ENCODE data around the gene ABCC4. TPM values are rescaled to one million over a fixed set of nuclear protein-coding genes. Genes with fewer than 3 reads are reported as not detected.

ABCC4 gene
- total RNA-seq, 5 donors from 2014 or later (not counting 1 experiment from before 2014, with no cell fraction given) = 8.9 to 12.5 (median 9.5) TPM

DNA sequence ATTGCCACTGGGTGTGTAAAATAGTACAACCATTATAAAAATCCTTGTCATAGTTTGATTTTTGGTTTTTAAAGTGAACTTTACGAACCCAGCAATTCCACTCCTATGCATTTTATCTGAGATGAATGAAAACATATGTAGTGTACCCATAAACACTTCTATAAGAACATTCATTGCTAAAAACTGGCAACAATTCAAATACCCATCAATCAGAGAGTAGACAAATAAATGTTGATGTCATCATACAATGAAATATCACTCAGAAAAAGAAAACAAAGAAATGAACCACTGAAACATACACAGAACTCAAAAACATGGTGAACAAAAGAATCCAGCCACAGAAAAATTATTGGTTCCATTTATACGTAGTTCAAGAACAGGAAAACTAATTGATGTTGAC is 202.3 kb downstream of the ABCC4 start:
- WGBS (ENCODE audit: insufficient coverage) = no CpG with 5 or more reads among the region's 2 CpGs
- Mint-ChIP-seq H3K36me3 (peaks cover 60% of the 10 kb centered on the region), H3K4me3 (no peak overlapping the region), H3K27ac (no peak overlapping the region), H3K27me3 (no peaks in the 10 kb centered on the region), H3K9me3 (peaks cover 3 to 26% (median 13%) of the 10 kb centered on the region in 3 donors), H3K4me1 (no peaks in the 10 kb centered on the region)
- Histone ChIP-seq H3K4me3 (ENCODE audit: control insufficient read depth in 1 of 2, extremely low read depth in 1 of 2, low read length in 1 of 2) (no peak overlapping the region), H3K4me1 (ENCODE audit: control insufficient read depth in 1 of 2, extremely low read depth in 1 of 2, insufficient read depth in 2 of 2, low read length in 2 of 2) (no peaks in the 10 kb centered on the region), H3K36me3 (ENCODE audit: control insufficient read depth in 2 of 2, extremely low read depth in 1 of 2, insufficient read depth in 1 of 2, low read length in 1 of 2) (no peaks in the 10 kb centered on the region), H3K27ac (ENCODE audit: low read length) (no peak overlapping the region), H3K9me3 (no peaks in the 10 kb centered on the region), H3K27me3 (replicated peaks in 1 of 2; ENCODE audit: control insufficient read depth in 2 of 2, extremely low read depth in 1 of 2, insufficient read depth in 2 of 2, low read length in 1 of 2) (no peaks in the 10 kb centered on the region)
- DNase-seq (no peak), ATAC-seq (replicated peaks in 1 of 4) (no peak)
- CTCF ChIA-PET = no interaction called here
- POLR2A ChIA-PET = no interaction called here

- DNase-seq (no peak), ATAC-seq (replicated peaks in 1 of 4) (no peak)
- Histone ChIP-seq H3K4me1 (ENCODE audit: control insufficient read depth in 1 of 2, extremely low read depth in 1 of 2, insufficient read depth in 2 of 2, low read length in 2 of 2) (no peaks in the 10 kb centered on the region), H3K27ac (ENCODE audit: low read length) (no peak overlapping the region), H3K4me3 (ENCODE audit: control insufficient read depth in 1 of 2, extremely low read depth in 1 of 2, low read length in 1 of 2) (no peak overlapping the region), H3K27me3 (replicated peaks in 1 of 2; ENCODE audit: control insufficient read depth in 2 of 2, extremely low read depth in 1 of 2, insufficient read depth in 2 of 2, low read length in 1 of 2) (no peaks in the 10 kb centered on the region), H3K9me3 (no peaks in the 10 kb centered on the region), H3K36me3 (ENCODE audit: control insufficient read depth in 2 of 2, extremely low read depth in 1 of 2, insufficient read depth in 1 of 2, low read length in 1 of 2) (no peaks in the 10 kb centered on the region)
- H3K9me3 Mint-ChIP-seq = peaks cover 7 to 18% (median 8%) of the 10 kb centered on the region in 3 donors
- ChIA-PET CTCF (no interaction called here), POLR2A (no interaction called here)
- H3K36me3 Mint-ChIP-seq = peaks cover 72% of the 10 kb centered on the region
- WGBS (ENCODE audit: insufficient coverage) = 90% methylated on average over 3 of the region's 3 CpGs
- no peak overlapping the region for H3K4me3 Mint-ChIP-seq
- peaks cover 3 to 4% (median 4%) of the 10 kb centered on the region in 3 donors for H3K4me1 Mint-ChIP-seq
- no peaks in the 10 kb centered on the region for H3K27me3 Mint-ChIP-seq
- H3K27ac Mint-ChIP-seq = no peak overlapping the region
Measured at GRCh38 chr13:95091755-95092154, 209.5 kb downstream of the ABCC4 start.

DNA sequence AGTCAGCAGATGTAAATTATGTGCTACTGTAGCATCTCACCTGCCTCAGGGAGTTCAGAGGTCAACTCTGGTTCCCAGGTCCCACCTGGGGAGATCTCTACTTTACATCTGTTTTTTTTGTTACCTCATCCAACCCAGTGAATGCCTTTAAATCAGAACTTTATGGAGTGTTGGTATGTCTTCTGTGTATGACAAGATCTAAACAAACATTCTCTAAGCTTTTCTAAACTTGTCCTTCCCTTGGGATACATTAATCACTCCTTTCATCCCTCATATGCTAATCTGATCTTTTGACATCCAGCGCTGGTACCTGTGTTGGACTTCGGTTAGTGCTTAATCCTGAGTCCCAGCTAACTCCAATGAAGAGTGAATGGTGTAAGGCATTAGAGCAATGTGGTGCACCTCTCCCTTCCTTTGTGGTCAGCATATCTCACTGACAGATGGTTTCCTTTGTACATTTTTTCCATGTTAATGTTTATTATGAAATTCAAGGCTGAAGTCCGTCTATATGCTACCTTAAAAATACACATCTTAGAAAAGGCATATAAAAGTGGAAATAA is 213.4 kb downstream of the ABCC4 start:
- DNase-seq = no peak
- Mint-ChIP-seq H3K4me3 (no peak overlapping the region), H3K9me3 (peaks cover 6 to 7% (median 7%) of the 10 kb centered on the region in 3 donors), H3K36me3 (peaks cover 43% of the 10 kb centered on the region), H3K4me1 (peaks cover 3 to 4% (median 4%) of the 10 kb centered on the region in 3 donors), H3K27ac (no peak overlapping the region), H3K27me3 (no peaks in the 10 kb centered on the region)
- POLR2A ChIA-PET = no interaction called here
- no peak overlapping the region for H3K4me3 ChIP-seq (ENCODE audit: control insufficient read depth in 1 of 2, extremely low read depth in 1 of 2, low read length in 1 of 2)
- H3K27me3 ChIP-seq (replicated peaks in 1 of 2; ENCODE audit: control insufficient read depth in 2 of 2, extremely low read depth in 1 of 2, insufficient read depth in 2 of 2, low read length in 1 of 2) = no peaks in the 10 kb centered on the region
- H3K27ac ChIP-seq (ENCODE audit: low read length) = no peak overlapping the region
- no peaks in the 10 kb centered on the region for H3K4me1 ChIP-seq (ENCODE audit: control insufficient read depth in 1 of 2, extremely low read depth in 1 of 2, insufficient read depth in 2 of 2, low read length in 2 of 2)
- ATAC-seq (replicated peaks in 1 of 4) = no peak
- H3K9me3 ChIP-seq = no peaks in the 10 kb centered on the region
- 80% methylated on average over 2 of the region's 3 CpGs for WGBS (ENCODE audit: insufficient coverage)
- CTCF ChIA-PET = no interaction called here
- no peaks in the 10 kb centered on the region for H3K36me3 ChIP-seq (ENCODE audit: control insufficient read depth in 2 of 2, extremely low read depth in 1 of 2, insufficient read depth in 1 of 2, low read length in 1 of 2)

- Mint-ChIP-seq H3K27ac (no peak overlapping the region), H3K9me3 (no peaks in the 10 kb centered on the region), H3K27me3 (no peaks in the 10 kb centered on the region), H3K4me3 (no peak overlapping the region), H3K36me3 (peaks cover 41% of the 10 kb centered on the region), H3K4me1 (peaks cover 3 to 4% (median 4%) of the 10 kb centered on the region in 3 donors)
- WGBS (ENCODE audit: insufficient coverage) = 60% methylated on average over 1 of the region's 2 CpGs
- CTCF ChIA-PET = no interaction called here
- Histone ChIP-seq H3K4me1 (ENCODE audit: control insufficient read depth in 1 of 2, extremely low read depth in 1 of 2, insufficient read depth in 2 of 2, low read length in 2 of 2) (no peaks in the 10 kb centered on the region), H3K27ac (ENCODE audit: low read length) (no peak overlapping the region), H3K36me3 (ENCODE audit: control insufficient read depth in 2 of 2, extremely low read depth in 1 of 2, insufficient read depth in 1 of 2, low read length in 1 of 2) (no peaks in the 10 kb centered on the region), H3K27me3 (replicated peaks in 1 of 2; ENCODE audit: control insufficient read depth in 2 of 2, extremely low read depth in 1 of 2, insufficient read depth in 2 of 2, low read length in 1 of 2) (no peaks in the 10 kb centered on the region), H3K4me3 (ENCODE audit: control insufficient read depth in 1 of 2, extremely low read depth in 1 of 2, low read length in 1 of 2) (no peak overlapping the region), H3K9me3 (no peaks in the 10 kb centered on the region)
- POLR2A ChIA-PET = no interaction called here
- DNase-seq (no peak), ATAC-seq (replicated peaks in 1 of 4) (no peak)
Measured at GRCh38 chr13:95086761-95087160, 214.5 kb downstream of the ABCC4 start.

GRCh38 chr13:95083758-95084157 is 217.5 kb downstream of the ABCC4 start:
- no peaks in the 10 kb centered on the region for H3K27me3 Mint-ChIP-seq
- Histone ChIP-seq H3K27me3 (replicated peaks in 1 of 2; ENCODE audit: control insufficient read depth in 2 of 2, extremely low read depth in 1 of 2, insufficient read depth in 2 of 2, low read length in 1 of 2) (no peaks in the 10 kb centered on the region), H3K27ac (ENCODE audit: low read length) (no peak overlapping the region), H3K36me3 (ENCODE audit: control insufficient read depth in 2 of 2, extremely low read depth in 1 of 2, insufficient read depth in 1 of 2, low read length in 1 of 2) (peaks cover 0 to 2% of the 10 kb centered on the region in 2 donors), H3K9me3 (no peaks in the 10 kb centered on the region), H3K4me1 (ENCODE audit: control insufficient read depth in 1 of 2, extremely low read depth in 1 of 2, insufficient read depth in 2 of 2, low read length in 2 of 2) (no peaks in the 10 kb centered on the region), H3K4me3 (ENCODE audit: control insufficient read depth in 1 of 2, extremely low read depth in 1 of 2, low read length in 1 of 2) (no peak overlapping the region)
- DNase-seq (no peak), ATAC-seq (replicated peaks in 1 of 4) (no peak)
- ChIA-PET CTCF (no interaction called here), POLR2A (no interaction called here)
- peaks cover 39% of the 10 kb centered on the region for H3K36me3 Mint-ChIP-seq
- WGBS (ENCODE audit: insufficient coverage) = no CpG with 5 or more reads among the region's 3 CpGs
- H3K9me3 Mint-ChIP-seq = no peaks in the 10 kb centered on the region
- H3K4me3 Mint-ChIP-seq = no peak overlapping the region
- peaks cover 3 to 4% (median 4%) of the 10 kb centered on the region in 3 donors for H3K4me1 Mint-ChIP-seq
- no peak overlapping the region for H3K27ac Mint-ChIP-seq

DNA sequence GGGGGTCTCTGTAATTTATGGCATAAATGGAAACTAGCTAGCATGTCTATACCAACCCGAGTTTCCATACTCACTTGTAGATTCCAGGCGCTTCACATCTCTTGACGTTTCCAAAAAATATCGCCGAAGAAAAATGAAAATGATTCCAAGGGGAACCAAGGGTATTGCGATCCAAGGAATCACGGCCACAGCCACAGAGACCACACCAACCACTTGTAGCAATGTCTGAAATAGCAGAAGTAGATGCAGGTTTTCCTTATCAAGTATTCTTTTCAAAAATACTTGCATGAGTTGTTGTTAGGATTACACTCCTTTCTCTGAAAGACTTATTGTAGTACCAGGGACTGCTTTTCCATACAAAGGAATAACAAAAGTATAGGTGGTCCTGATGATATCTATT is 218.2 kb downstream of the ABCC4 start:
- H3K27ac Mint-ChIP-seq = no peak overlapping the region
- H3K27ac ChIP-seq (ENCODE audit: low read length) = no peak overlapping the region
- ATAC-seq (replicated peaks in 1 of 4) (no peak), DNase-seq (no peak)
- H3K27me3 Mint-ChIP-seq = no peaks in the 10 kb centered on the region
- no CpG with 5 or more reads among the region's 7 CpGs for WGBS (ENCODE audit: insufficient coverage)
- H3K27me3 ChIP-seq (replicated peaks in 1 of 2; ENCODE audit: control insufficient read depth in 2 of 2, extremely low read depth in 1 of 2, insufficient read depth in 2 of 2, low read length in 1 of 2) = no peaks in the 10 kb centered on the region
- ChIA-PET POLR2A (no interaction called here), CTCF (no interaction called here)
- no peaks in the 10 kb centered on the region for H3K9me3 ChIP-seq
- peaks cover 37% of the 10 kb centered on the region for H3K36me3 Mint-ChIP-seq
- peaks cover under 1 to 3% (median 3%) of the 10 kb centered on the region in 3 donors for H3K4me1 Mint-ChIP-seq
- H3K4me1 ChIP-seq (ENCODE audit: control insufficient read depth in 1 of 2, extremely low read depth in 1 of 2, insufficient read depth in 2 of 2, low read length in 2 of 2) = no peaks in the 10 kb centered on the region
- no peaks in the 10 kb centered on the region for H3K9me3 Mint-ChIP-seq
- no peak overlapping the region for H3K4me3 ChIP-seq (ENCODE audit: control insufficient read depth in 1 of 2, extremely low read depth in 1 of 2, low read length in 1 of 2)
- peaks cover 0 to 2% of the 10 kb centered on the region in 2 donors for H3K36me3 ChIP-seq (ENCODE audit: control insufficient read depth in 2 of 2, extremely low read depth in 1 of 2, insufficient read depth in 1 of 2, low read length in 1 of 2)
- H3K4me3 Mint-ChIP-seq = no peak overlapping the region

DNA sequence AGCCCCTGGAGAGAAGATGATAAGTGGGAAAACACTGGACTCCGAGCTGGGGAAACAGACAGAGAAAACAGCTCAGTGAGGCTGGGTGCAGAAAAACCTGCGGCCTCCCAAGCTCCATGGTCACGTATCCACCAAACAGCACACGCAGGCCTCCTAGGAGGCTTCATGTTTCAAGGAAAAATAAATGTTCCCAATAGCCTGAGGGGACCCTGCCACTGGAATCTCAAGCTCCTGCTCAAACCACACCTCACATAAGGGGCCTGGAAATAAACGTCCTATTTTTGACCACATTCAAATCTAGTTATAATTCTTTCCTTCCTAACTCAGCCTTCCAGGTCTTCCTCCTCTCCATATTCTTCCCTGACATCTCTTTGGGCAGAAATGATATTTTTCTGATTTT is 225.7 kb downstream of the ABCC4 start:
- WGBS (ENCODE audit: insufficient coverage) = 93% methylated on average over 5 of the region's 5 CpGs
- H3K27ac Mint-ChIP-seq = no peak overlapping the region
- peaks cover 58% of the 10 kb centered on the region for H3K36me3 Mint-ChIP-seq

More for the DNA sequence above, 225.7 kb downstream of the ABCC4 start:
- no peaks in the 10 kb centered on the region for H3K27me3 ChIP-seq (replicated peaks in 1 of 2; ENCODE audit: control insufficient read depth in 2 of 2, extremely low read depth in 1 of 2, insufficient read depth in 2 of 2, low read length in 1 of 2)
- no peaks in the 10 kb centered on the region for H3K9me3 Mint-ChIP-seq
- H3K4me1 Mint-ChIP-seq = no peaks in the 10 kb centered on the region
- no peak overlapping the region for H3K27ac ChIP-seq (ENCODE audit: low read length)
- DNase-seq = no peak
- ATAC-seq (replicated peaks in 1 of 4) = no peak
- no peaks in the 10 kb centered on the region for H3K4me1 ChIP-seq (ENCODE audit: control insufficient read depth in 1 of 2, extremely low read depth in 1 of 2, insufficient read depth in 2 of 2, low read length in 2 of 2)
- H3K4me3 Mint-ChIP-seq = no peak overlapping the region
- ChIA-PET CTCF (interaction anchor here in 1 of 2 donors (0.6 kb wide), 1 partner anchor 418 kb away, joined by 3 read pairs; no protein-coding TSS in a partner anchor), POLR2A (no interaction called here)
- H3K4me3 ChIP-seq (ENCODE audit: control insufficient read depth in 1 of 2, extremely low read depth in 1 of 2, low read length in 1 of 2) = no peak overlapping the region
- H3K9me3 ChIP-seq = peaks cover 2% of the 10 kb centered on the region
- peaks cover 2 to 17% of the 10 kb centered on the region in 2 donors for H3K36me3 ChIP-seq (ENCODE audit: control insufficient read depth in 2 of 2, extremely low read depth in 1 of 2, insufficient read depth in 1 of 2, low read length in 1 of 2)
- H3K27me3 Mint-ChIP-seq = no peaks in the 10 kb centered on the region

Data from T-cell (primary cell).